Measurements from ENCODE around the gene TP53TG3D.
"Not testable (repeated sequence)": the region's sequence is repeated elsewhere in the genome, so short reads cannot be mapped to it uniquely, and the experiment has no call there.

DNA sequence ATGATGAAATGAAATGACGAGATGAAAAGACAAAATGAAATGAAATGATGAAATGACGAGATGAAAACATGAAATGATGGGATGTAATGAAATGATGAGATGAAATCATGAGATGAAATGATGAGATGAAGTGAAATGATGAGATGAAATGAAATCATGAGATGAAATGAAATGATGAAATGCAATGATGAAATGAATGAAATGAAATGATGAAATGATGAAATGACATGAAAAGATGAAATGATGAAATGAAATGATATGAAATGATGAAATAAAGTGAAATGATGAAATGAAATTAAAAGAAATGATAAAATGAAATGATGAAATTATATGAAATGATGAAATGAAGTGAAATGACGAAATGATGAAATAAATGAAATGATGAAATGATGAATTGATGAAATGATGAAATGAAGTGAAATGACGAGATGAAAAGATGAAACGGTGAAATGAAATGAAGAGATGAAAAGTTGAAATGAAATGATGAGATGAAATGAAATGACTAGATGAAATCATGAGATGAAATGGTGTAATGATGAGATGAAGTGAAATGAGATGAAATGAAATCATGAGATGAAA is 30.9 kb downstream of the TP53TG3D start:
- TF ChIP-seq, protein P1, sequence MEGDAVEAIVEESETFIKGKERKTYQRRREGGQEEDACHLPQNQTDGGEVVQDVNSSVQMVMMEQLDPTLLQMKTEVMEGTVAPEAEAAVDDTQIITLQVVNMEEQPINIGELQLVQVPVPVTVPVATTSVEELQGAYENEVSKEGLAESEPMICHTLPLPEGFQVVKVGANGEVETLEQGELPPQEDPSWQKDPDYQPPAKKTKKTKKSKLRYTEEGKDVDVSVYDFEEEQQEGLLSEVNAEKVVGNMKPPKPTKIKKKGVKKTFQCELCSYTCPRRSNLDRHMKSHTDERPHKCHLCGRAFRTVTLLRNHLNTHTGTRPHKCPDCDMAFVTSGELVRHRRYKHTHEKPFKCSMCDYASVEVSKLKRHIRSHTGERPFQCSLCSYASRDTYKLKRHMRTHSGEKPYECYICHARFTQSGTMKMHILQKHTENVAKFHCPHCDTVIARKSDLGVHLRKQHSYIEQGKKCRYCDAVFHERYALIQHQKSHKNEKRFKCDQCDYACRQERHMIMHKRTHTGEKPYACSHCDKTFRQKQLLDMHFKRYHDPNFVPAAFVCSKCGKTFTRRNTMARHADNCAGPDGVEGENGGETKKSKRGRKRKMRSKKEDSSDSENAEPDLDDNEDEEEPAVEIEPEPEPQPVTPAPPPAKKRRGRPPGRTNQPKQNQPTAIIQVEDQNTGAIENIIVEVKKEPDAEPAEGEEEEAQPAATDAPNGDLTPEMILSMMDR (conservative IDR thresholded peaks at IDR 0.05): not testable (repeated sequence)
- TF ChIP-seq EZH2 (IDR thresholded peaks at IDR 0.05; ENCODE audit: low read depth): not testable (repeated sequence)
